H1 (cell line): Measurements from ENCODE around the gene GLT8D2. TPM values are rescaled to one million over a fixed set of nuclear protein-coding genes. Genes with fewer than 3 reads are reported as not detected.

Source experiments
- CTCF ChIA-PET: fragments of 300-600 bp; sonication (Branson Sonifier 250); formaldehyde crosslinking; loops from one replicate; lab custom pipeline; 2021; ENCODE audit not compliant: partially characterized antibody; lab: Charles Lee
- POLR2A ChIA-PET: fragments of 300-600 bp; sonication (Branson Sonifier 250); formaldehyde crosslinking; loops from one replicate; lab custom pipeline; 2021; ENCODE audit warnings: inconsistent platforms; ENCODE audit not compliant: partially characterized antibody; lab: Charles Lee
- DNase-seq, 2 experiments: peaks; one replicate each; pipeline versions ENCODE4 v3.0.0 to v3.0.0-alpha.2; 2010 to 2022; ENCODE audit warnings: low spot score in 2 of 2, low read depth in 1 of 2, mixed read lengths in 1 of 2
- FAIRE-seq: peaks from 2 replicates; lab custom pipeline; 2011; peaks lifted over from hg19 to GRCh38; lab: Jason Lieb, UNC
- H2AFZ ChIP-seq: 2 replicates; pipeline ENCODE4 v1.8.1; 2012; ENCODE audit warnings: low read length, inconsistent platforms
- H2AK5ac ChIP-seq: 2 replicates; pipeline ENCODE4 v1.6.1; 2013; ENCODE audit warnings: low read depth, low read length
- H2BK120ac ChIP-seq: replicated peaks from 2 replicates; pipeline ENCODE3; 2013; ENCODE audit warnings: low read depth, low read length, inconsistent platforms
- H2BK12ac ChIP-seq: 2 replicates; pipeline ENCODE4 v1.6.1; 2013; ENCODE audit warnings: low read depth, low read length
- H2BK15ac ChIP-seq: 2 replicates; pipeline ENCODE4 v1.6.1; 2013; ENCODE audit warnings: low read length
- H2BK20ac ChIP-seq: 2 replicates; pipeline ENCODE4 v1.6.1; 2013; ENCODE audit warnings: low read length
- H2BK5ac ChIP-seq: 2 replicates; pipeline ENCODE4 v1.6.1; 2013; ENCODE audit warnings: low read depth, low read length
- H3K14ac ChIP-seq: 2 replicates; pipeline ENCODE4 v1.6.1; 2013; ENCODE audit warnings: inconsistent platforms; ENCODE audit not compliant: insufficient read length
- H3K18ac ChIP-seq: 2 replicates; pipeline ENCODE4 v1.6.1; 2013; ENCODE audit warnings: low read length; ENCODE audit errors: extremely low read depth
- H3K23ac ChIP-seq: 2 replicates; pipeline ENCODE4 v1.6.1; 2013; ENCODE audit warnings: inconsistent platforms; ENCODE audit not compliant: insufficient read length
- H3K23me2 ChIP-seq: 2 replicates; pipeline ENCODE4 v1.6.1; 2013; ENCODE audit warnings: low read depth, low read length
- H3K27ac ChIP-seq: 2 replicates; pipeline ENCODE4 v1.6.1; 2011; ENCODE audit warnings: low read depth, low read length, inconsistent platforms
- H3K27me3 ChIP-seq, 4 experiments: replicated peaks in 1 of 4; 1 replicate in 1 of 4; 2 replicates in 3 of 4; pipeline versions ENCODE4 v1.6.1 to v1.8.1; 2011 to 2013; ENCODE audit warnings: low read length in 3 of 4, mild to moderate bottlenecking in 3 of 4, inconsistent platforms in 2 of 4, mixed read lengths in 2 of 4, moderate library complexity in 1 of 4; ENCODE audit not compliant: control insufficient read depth in 3 of 4, insufficient read depth in 3 of 4; ENCODE audit errors: extremely low read depth in 1 of 4
- H3K36me3 ChIP-seq, 4 experiments: 2 replicates each; pipeline versions ENCODE4 v1.6.1 to v1.8.1; 2011 to 2013; ENCODE audit warnings: mild to moderate bottlenecking in 4 of 4, low read length in 3 of 4, moderate library complexity in 2 of 4, control low read depth in 1 of 4, inconsistent platforms in 1 of 4; ENCODE audit not compliant: insufficient read depth in 4 of 4, control insufficient read depth in 2 of 4
- H3K4ac ChIP-seq: replicated peaks from 2 replicates; pipeline ENCODE3; 2013; ENCODE audit warnings: low read length, low read depth, mixed read lengths, inconsistent platforms; ENCODE audit not compliant: insufficient read length
- H3K4me1 ChIP-seq, 4 experiments: replicated peaks in 1 of 4; 1 replicate in 1 of 4; 2 replicates in 3 of 4; pipeline versions ENCODE4 v1.6.1 to v1.8.1; 2011 to 2013; ENCODE audit warnings: low read length in 3 of 4, inconsistent platforms in 2 of 4, mixed read lengths in 1 of 4; ENCODE audit not compliant: insufficient read depth in 4 of 4, control insufficient read depth in 3 of 4
- H3K4me2 ChIP-seq, 2 experiments: 2 replicates each; pipeline versions ENCODE4 v1.6.1 to v1.8.1; 2011 to 2013; ENCODE audit warnings: low read depth in 2 of 2, low read length in 2 of 2, control low read depth in 1 of 2, inconsistent platforms in 1 of 2, mild to moderate bottlenecking in 1 of 2; ENCODE audit not compliant: insufficient read depth in 1 of 2
- H3K4me3 ChIP-seq, 4 experiments: fragments of 200-600, 300-600 bp in 1 of 4; sonication (generic), shearing (Covaris generic), sonication (Bioruptor Twin) in 1 of 4; 2 replicates each; pipeline versions ENCODE4 v1.5.1 to v1.8.1; 2011 to 2016; ENCODE audit warnings: low read length in 4 of 4, low read depth in 3 of 4, control low read depth in 2 of 4, inconsistent platforms in 2 of 4, mild to moderate bottlenecking in 2 of 4, mixed read lengths in 1 of 4, moderate library complexity in 1 of 4; ENCODE audit not compliant: insufficient read depth in 2 of 4; ENCODE audit errors: extremely low read depth in 1 of 4
- H3K56ac ChIP-seq: replicated peaks from 2 replicates; pipeline ENCODE3; 2013; ENCODE audit warnings: low read depth, mild to moderate bottlenecking, mixed read lengths, low read length, inconsistent platforms; ENCODE audit not compliant: insufficient read length
- H3K79me1 ChIP-seq: 2 replicates; pipeline ENCODE4 v1.6.1; 2013; ENCODE audit warnings: low read depth, low read length, control low read depth
- H3K79me2 ChIP-seq, 2 experiments: 2 replicates each; pipeline versions ENCODE4 v1.6.1 to v1.8.1; 2012 to 2013; ENCODE audit warnings: low read length in 2 of 2, mild to moderate bottlenecking in 2 of 2, inconsistent platforms in 1 of 2; ENCODE audit not compliant: insufficient read depth in 2 of 2, control insufficient read depth in 1 of 2
- H3K9ac ChIP-seq, 4 experiments: replicated peaks in 1 of 4; 1 replicate in 1 of 4; 2 replicates in 3 of 4; pipeline versions ENCODE4 v1.6.1 to v1.8.1; 2011 to 2013; ENCODE audit warnings: low read depth in 3 of 4, low read length in 3 of 4, control low read depth in 2 of 4, mild to moderate bottlenecking in 2 of 4, moderate library complexity in 2 of 4, inconsistent platforms in 1 of 4; ENCODE audit errors: extremely low read depth in 1 of 4
- H3K9me3 ChIP-seq, 2 experiments: 2 replicates each; pipeline versions ENCODE4 v1.6.1 to v1.8.1; 2012 to 2013; ENCODE audit warnings: mild to moderate bottlenecking in 2 of 2, moderate library complexity in 2 of 2, control low read depth in 1 of 2, inconsistent platforms in 1 of 2, low read depth in 1 of 2, low read length in 1 of 2, mixed read lengths in 1 of 2; ENCODE audit not compliant: insufficient read depth in 2 of 2
- H4K20me1 ChIP-seq, 2 experiments: replicated peaks in 1 of 2; 2 replicates each; pipeline versions ENCODE3 to v1.8.1; 2011 to 2013; ENCODE audit warnings: inconsistent platforms in 2 of 2, low read length in 2 of 2, mild to moderate bottlenecking in 1 of 2; ENCODE audit not compliant: insufficient read depth in 2 of 2, control insufficient read depth in 1 of 2
- H4K5ac ChIP-seq: 2 replicates; pipeline ENCODE4 v1.6.1; 2013; ENCODE audit warnings: low read length, low read depth, mixed read lengths, inconsistent platforms; ENCODE audit not compliant: insufficient read length
- H4K8ac ChIP-seq: 2 replicates; pipeline ENCODE4 v1.8.0; 2013; ENCODE audit warnings: mild to moderate bottlenecking, moderate library complexity, low read length, inconsistent platforms; ENCODE audit not compliant: insufficient read depth; ENCODE audit errors: extremely low read depth
- H4K91ac ChIP-seq: replicated peaks from 2 replicates; pipeline ENCODE3; 2013; ENCODE audit warnings: low read length, mixed read lengths, inconsistent platforms; ENCODE audit not compliant: insufficient read length
- ASH2L ChIP-seq: fragments of 200-600, 300-600 bp; sonication (generic); IDR thresholded peaks from one replicate; pipeline ENCODE4 v1.7.1; 2017; ENCODE audit warnings: low read length
- BCL11A ChIP-seq, 2 experiments: IDR thresholded peaks; one replicate each; pipeline ENCODE4 v1.6.1; 2011; ENCODE audit warnings: low read depth in 2 of 2, low read length in 2 of 2, mild to moderate bottlenecking in 2 of 2
- CEBPB ChIP-seq: IDR thresholded peaks from 2 replicates; pipeline ENCODE4 v1.6.1; 2012; ENCODE audit warnings: low read depth, low read length
- CHD2 ChIP-seq: IDR thresholded peaks from 2 replicates; pipeline ENCODE4 v1.6.1; 2012; ENCODE audit warnings: low read length, improper control_type of control experiment
- CREB1 ChIP-seq: IDR thresholded peaks from 2 replicates; pipeline ENCODE4 v1.6.1; 2012; ENCODE audit warnings: inconsistent platforms
- CTCF ChIP-seq, 3 experiments: IDR thresholded peaks; 1 replicate in 2 of 3; 2 replicates in 1 of 3; pipeline versions ENCODE4 v1.5.1 to v1.6.1; 2011; ENCODE audit warnings: low read length in 3 of 3, mild to moderate bottlenecking in 3 of 3, inconsistent platforms in 2 of 3, low read depth in 1 of 3, moderate library complexity in 1 of 3; ENCODE audit not compliant: insufficient read depth in 1 of 3; ENCODE audit errors: control extremely low read depth in 1 of 3
- EGR1 ChIP-seq: IDR thresholded peaks from 2 replicates; pipeline ENCODE4 v1.6.1; 2011; ENCODE audit warnings: low read depth, low read length, borderline replicate concordance
- KDM1A ChIP-seq: fragments of 200-600, 300-600 bp; sonication (generic); IDR thresholded peaks from 2 replicates; pipeline ENCODE4 v1.7.1; 2016; ENCODE audit warnings: mild to moderate bottlenecking, low read length, borderline replicate concordance
- POLR2A ChIP-seq, 2 experiments: IDR thresholded peaks; 1 replicate in 1 of 2; 2 replicates in 1 of 2; pipeline ENCODE4 v1.6.1; 2011; ENCODE audit warnings: low read depth in 2 of 2, low read length in 2 of 2, mild to moderate bottlenecking in 2 of 2; ENCODE audit errors: control extremely low read depth in 1 of 2
- SIRT6 ChIP-seq: IDR thresholded peaks from one replicate; pipeline ENCODE4 v1.7.1; 2012; ENCODE audit warnings: low read length, inconsistent platforms
- SUZ12 ChIP-seq: fragments of 200-600 bp; sonication (generic); IDR thresholded peaks from 2 replicates; pipeline ENCODE4 v1.6.1; 2012; ENCODE audit warnings: mild to moderate bottlenecking, inconsistent platforms, low read length, moderate library complexity, mixed read lengths
- TAF7 ChIP-seq: optimal IDR thresholded peaks from 2 replicates; pipeline ENCODE3; 2011; ENCODE audit warnings: low read depth, mild to moderate bottlenecking, inconsistent platforms, low read length, moderate library complexity, borderline replicate concordance
- WGBS, 2 experiments: shearing (Covaris generic) in 1 of 2; methylation state at CpG; one replicate each; pipeline versions ENCODE4 v1.1.6 to v1.1.7; 2013 to 2015; ENCODE audit warnings: low lambda C conversion rate in 2 of 2, mixed read lengths in 2 of 2, inconsistent platforms in 1 of 2, low coverage in 1 of 2, missing lambda C conversion rate in 1 of 2; ENCODE audit not compliant: insufficient replicate concordance in 2 of 2, insufficient coverage in 1 of 2, insufficient read length in 1 of 2; ENCODE audit errors: extremely low coverage in 1 of 2, missing lambda C conversion rate in 1 of 2; 5-methylcytosine and 5-hydroxymethylcytosine counted together
- polyA plus RNA-seq, 7 experiments: library from polyadenylated mRNA; depleted of rRNA in 3 of 7; stranded (reverse) in 5 of 7; unstranded in 2 of 7; fragments of >200 nt in 5 of 7; fragments of 200-250 nt in 2 of 7; gene quantifications; 1 replicate in 5 of 7; 2 replicates in 1 of 7; 4 replicates in 1 of 7; pipeline versions ENCODE4 v1.2.1 to v1.2.3, GENCODE V29; 2011 to 2013; ENCODE audit warnings: missing spikeins in 2 of 7, mixed read lengths in 2 of 7
- total RNA-seq: library from RNA; stranded (reverse); fragmentation: NEBNext Ultra II Directional; extraction: Animal tissue kit (Norgen Biotek cat#: 25700); gene quantifications from 2 replicates; pipeline ENCODE4 v1.2.1, GENCODE V29; 2021

The GLT8D2 gene
- total and polyA plus RNA-seq, 2 of the 8 experiments (the other 6 are each of a cell fraction or from before 2014, with no cell fraction given), result 6.8 to 9.8 TPM

GRCh38 chr12:103960616-103961227 is 89.3 kb downstream of the GLT8D2 start:
- H4K5ac ChIP-seq, result no peak overlapping the region
- 88% methylated on average over 7 of the region's 7 CpGs; no CpG with 5 or more reads in 1 of the 2 experiments for WGBS, 2 experiments
- CTCF ChIA-PET, result interaction anchor here (0.7 to 1.9 kb wide), 3 partner anchors 8 to 148 kb away, joined by 3 to 9 read pairs (median 3); no protein-coding TSS in a partner anchor

More at GRCh38 chr12:103960616-103961227, 89.3 kb downstream of the GLT8D2 start:
- POLR2A ChIA-PET, result interaction anchor here (0.6 to 2.1 kb wide), 7 partner anchors 8 to 177 kb away, joined by 3 to 5 read pairs (median 3); partner anchors contain the start of genes HSP90B1 and NFYB
- Histone ChIP-seq H4K8ac (no peak overlapping the region), H2AFZ (no peak overlapping the region), H2BK20ac (no peak overlapping the region), H2BK15ac (no peak overlapping the region), H3K23me2 (peaks cover 17% of the 10 kb centered on the region), H3K18ac (no peak overlapping the region), H2BK5ac (no peak overlapping the region), H3K4me3 (no peak overlapping the region), H3K79me2 (peaks cover 17 to 37% of the 10 kb centered on the region in 2 experiments), H3K9me3 (no peaks in the 10 kb centered on the region), H3K36me3 (no peaks in the 10 kb centered on the region), H2BK120ac (no peak overlapping the region), H3K27ac (no peak overlapping the region), H2BK12ac (no peak overlapping the region), H2AK5ac (no peak overlapping the region), H3K4me1 (peaks cover 0 to 8% (median 2%) of the 10 kb centered on the region in 4 experiments; a peak in 4 of 7 replicates), H3K4ac (no peak overlapping the region), H3K9ac (no peak overlapping the region), H3K79me1 (peaks cover 3% of the 10 kb centered on the region; the same call in 1 of the 2 replicates), H3K56ac (no peak overlapping the region), H3K27me3 (no peaks in the 10 kb centered on the region), H4K20me1 (no peaks in the 10 kb centered on the region), H3K4me2 (no peak overlapping the region), H4K91ac (no peak overlapping the region), H3K14ac (no peak overlapping the region), H3K23ac (no peak overlapping the region)
- FAIRE-seq (no peak), DNase-seq (no peak)
- TF ChIP-seq BCL11A (IDR thresholded peaks at IDR 0.05; ENCODE audit: low read depth in 2 of 2, low read length in 2 of 2) (no peak), CREB1 (no peak), CTCF (IDR thresholded peaks at IDR 0.05; ENCODE audit: control extremely low read depth in 1 of 3, insufficient read depth in 1 of 3, low read depth in 1 of 3, low read length in 3 of 3) (no peak), POLR2A (IDR thresholded peaks at IDR 0.05; ENCODE audit: control extremely low read depth in 1 of 2, low read depth in 2 of 2, low read length in 2 of 2) (no peak), TAF7 (no peak), EGR1 (no peak), SIRT6 (no peak), CHD2 (no peak), SUZ12 (no peak), CEBPB (no peak), KDM1A (no peak), ASH2L (no peak)
